ENCODE measurements around the gene GH1.

DNA sequence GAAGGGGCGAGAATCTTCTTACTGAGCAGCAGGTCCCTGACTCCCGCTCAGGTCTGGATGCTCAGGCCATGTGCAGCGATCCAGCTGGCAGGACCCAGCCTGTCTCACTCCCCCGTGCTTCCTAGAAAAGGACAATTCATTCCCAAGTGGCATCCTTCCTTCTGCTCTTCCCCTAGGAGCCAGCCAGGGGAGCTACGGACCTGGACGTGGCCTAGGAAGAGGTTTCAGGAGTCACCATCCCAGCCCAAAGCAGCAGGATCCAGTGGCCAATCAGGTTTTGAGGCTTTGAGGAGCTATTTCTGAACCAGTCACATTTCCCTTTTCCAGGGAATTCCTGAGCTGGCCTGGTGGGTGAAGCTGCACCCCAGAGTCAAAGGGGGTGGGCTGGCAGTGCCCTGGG, 21.2 kb upstream of the GH1 start:
- TF ChIP-seq, protein P1, sequence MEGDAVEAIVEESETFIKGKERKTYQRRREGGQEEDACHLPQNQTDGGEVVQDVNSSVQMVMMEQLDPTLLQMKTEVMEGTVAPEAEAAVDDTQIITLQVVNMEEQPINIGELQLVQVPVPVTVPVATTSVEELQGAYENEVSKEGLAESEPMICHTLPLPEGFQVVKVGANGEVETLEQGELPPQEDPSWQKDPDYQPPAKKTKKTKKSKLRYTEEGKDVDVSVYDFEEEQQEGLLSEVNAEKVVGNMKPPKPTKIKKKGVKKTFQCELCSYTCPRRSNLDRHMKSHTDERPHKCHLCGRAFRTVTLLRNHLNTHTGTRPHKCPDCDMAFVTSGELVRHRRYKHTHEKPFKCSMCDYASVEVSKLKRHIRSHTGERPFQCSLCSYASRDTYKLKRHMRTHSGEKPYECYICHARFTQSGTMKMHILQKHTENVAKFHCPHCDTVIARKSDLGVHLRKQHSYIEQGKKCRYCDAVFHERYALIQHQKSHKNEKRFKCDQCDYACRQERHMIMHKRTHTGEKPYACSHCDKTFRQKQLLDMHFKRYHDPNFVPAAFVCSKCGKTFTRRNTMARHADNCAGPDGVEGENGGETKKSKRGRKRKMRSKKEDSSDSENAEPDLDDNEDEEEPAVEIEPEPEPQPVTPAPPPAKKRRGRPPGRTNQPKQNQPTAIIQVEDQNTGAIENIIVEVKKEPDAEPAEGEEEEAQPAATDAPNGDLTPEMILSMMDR (IDR thresholded peaks at IDR 0.05), result no peak
- TF ChIP-seq POLR2A (IDR thresholded peaks at IDR 0.05), result no peak
